MG63 (cell line): Measurements from ENCODE around the gene VAMP2. TPM values are rescaled to one million over a fixed set of nuclear protein-coding genes. Genes with fewer than 3 reads are reported as not detected.
"Not testable (repeated sequence)": the region's sequence is repeated elsewhere in the genome, so short reads cannot be mapped to it uniquely, and the experiment has no call there.

Experiments used
- DNase-seq: peaks from one replicate; pipeline ENCODE4 v3.0.0-alpha.2; 2020
- H3K27me3 ChIP-seq: fragments of 250-450 bp; sonication (Bioruptor Pico); 2 replicates; pipeline ENCODE4 v1.5.1; 2020; ENCODE audit warnings: mild to moderate bottlenecking, moderate library complexity
- H3K36me3 ChIP-seq: fragments of 250-450 bp; sonication (Bioruptor Pico); 2 replicates; pipeline ENCODE4 v1.5.1; 2020; ENCODE audit warnings: mild to moderate bottlenecking, moderate library complexity
- H3K4me3 ChIP-seq: fragments of 250-450 bp; sonication (Bioruptor Pico); 2 replicates; pipeline ENCODE4 v1.5.1; 2020; ENCODE audit warnings: mild to moderate bottlenecking, moderate library complexity
- H3K9me3 ChIP-seq: fragments of 250-450 bp; sonication (Bioruptor Pico); 2 replicates; pipeline ENCODE4 v1.5.1; 2020; ENCODE audit warnings: mild to moderate bottlenecking, moderate library complexity
- total RNA-seq: library from RNA; depleted of rRNA; stranded (reverse); fragments of >200 nt; shearing (Covaris generic); gene quantifications from 2 replicates; pipeline ENCODE4 v1.2.3, GENCODE V29; 2014; ENCODE audit warnings: low replicate concordance

The VAMP2 gene
- total RNA-seq, 1 experiment from 2014 or later: 3.2 TPM

DNA sequence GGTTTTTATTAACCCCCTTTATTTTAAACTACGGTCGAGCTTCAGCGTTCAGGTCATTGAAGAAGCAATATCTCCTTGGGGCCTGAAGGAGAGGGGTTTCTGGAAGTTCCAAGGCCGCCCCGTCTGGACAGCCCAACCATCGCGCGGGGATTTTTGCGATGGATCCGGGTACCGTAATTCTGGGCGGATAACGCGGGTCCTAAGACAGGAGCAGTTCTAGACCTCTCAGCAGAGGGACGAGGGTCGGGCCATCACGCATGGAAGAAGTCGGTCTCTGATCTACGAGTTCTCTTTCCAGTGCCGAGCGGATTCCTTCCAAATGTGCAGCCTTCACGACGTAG lies 23.7 kb upstream of the VAMP2 start:
- Histone ChIP-seq H3K36me3 (no peaks in the 10 kb centered on the region; the same call in 1 of the 2 replicates), H3K9me3 (no peaks in the 10 kb centered on the region), H3K27me3 (no peaks in the 10 kb centered on the region), H3K4me3 (peak overlapping the region; percentile 83)
- no peak for DNase-seq

DNA sequence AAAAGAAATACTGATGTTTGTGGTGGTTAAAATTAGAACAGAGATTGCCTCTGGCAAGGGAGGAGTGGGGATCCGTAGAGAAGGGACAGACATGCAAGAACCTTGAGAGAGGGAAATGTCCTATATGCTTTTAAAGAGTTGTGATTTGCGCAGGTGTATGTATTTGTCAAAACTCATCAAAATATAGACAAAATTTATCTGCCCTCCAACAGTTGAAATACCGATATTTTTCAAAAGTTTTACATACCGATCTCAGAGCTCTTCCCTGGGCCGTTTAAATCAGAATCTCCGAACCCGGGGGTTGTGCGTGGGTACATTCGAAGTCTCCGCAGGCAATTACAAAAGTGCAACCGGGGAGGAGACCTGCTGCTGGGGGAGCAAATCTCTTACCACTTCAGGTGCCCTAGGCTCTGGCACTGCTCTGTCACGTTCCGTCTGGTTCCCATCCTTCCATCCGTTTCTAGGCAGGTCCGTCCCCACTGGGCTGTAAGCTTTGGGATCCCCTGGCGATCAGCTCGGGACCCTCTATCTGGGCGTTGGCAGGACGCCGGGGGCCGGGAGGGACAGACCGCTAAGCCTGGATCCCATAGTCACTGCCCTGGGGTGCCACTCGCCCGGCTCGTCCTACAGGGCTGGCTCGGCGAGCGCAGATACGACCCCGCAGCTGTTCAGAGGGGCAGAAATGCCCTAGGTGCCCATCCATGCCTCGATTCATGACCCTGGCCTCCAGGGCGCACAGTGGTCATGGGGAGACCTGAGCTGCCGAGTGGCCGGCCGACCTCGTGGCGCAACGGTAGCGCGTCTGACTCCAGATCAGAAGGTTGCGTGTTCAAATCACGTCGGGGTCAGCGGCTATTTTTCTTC lies 23.1 kb upstream of the VAMP2 start:
- peak; percentile 74 for DNase-seq
- no peaks in the 10 kb centered on the region for H3K27me3 ChIP-seq

DNA sequence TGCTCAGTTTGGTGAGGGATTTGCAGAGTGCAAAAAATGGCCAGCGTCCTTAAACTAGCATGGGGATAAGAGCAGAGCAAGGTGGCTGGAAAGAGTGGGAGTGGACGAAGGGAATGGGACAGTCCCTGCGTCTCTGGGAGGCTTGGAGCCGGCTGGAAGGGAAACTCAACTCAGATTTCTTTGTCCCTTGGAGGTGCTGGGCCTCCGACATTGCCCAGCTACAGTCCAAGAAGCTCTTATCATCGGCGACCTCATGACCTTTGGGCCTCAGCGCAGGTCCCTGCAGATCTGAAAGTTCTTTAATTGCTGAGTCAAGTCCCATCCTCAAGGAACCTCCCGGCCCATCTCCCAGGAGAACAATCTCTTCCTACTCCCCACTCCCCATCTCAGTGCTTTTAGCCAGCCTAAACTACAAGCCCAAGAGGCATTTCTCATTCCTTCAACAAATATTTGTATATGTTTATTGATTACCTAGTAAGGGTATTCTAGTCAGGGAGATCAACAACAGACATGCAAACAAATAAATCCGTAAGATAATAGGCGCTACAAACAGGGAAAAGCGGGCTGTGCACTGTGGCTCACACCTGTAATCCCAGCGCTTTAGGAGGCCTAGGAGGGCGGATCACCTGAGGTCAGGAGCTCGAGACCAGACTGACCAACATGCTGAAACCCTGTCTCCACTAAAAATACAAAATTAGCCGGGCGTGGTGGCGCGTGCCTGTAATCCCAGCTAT lies 14.4 kb upstream of the VAMP2 start:
- H3K27me3 ChIP-seq: no peaks in the 10 kb centered on the region
- no peak for DNase-seq
- no peaks in the 10 kb centered on the region for H3K36me3 ChIP-seq
- H3K9me3 ChIP-seq: no peaks in the 10 kb centered on the region
- H3K4me3 ChIP-seq: peak overlapping the region; percentile 65

More for the DNA sequence above, 23.1 kb upstream of the VAMP2 start:
- Histone ChIP-seq H3K4me3 (peak overlapping the region; percentile 83), H3K36me3 (no peaks in the 10 kb centered on the region; the same call in 1 of the 2 replicates), H3K9me3 (no peaks in the 10 kb centered on the region)

DNA sequence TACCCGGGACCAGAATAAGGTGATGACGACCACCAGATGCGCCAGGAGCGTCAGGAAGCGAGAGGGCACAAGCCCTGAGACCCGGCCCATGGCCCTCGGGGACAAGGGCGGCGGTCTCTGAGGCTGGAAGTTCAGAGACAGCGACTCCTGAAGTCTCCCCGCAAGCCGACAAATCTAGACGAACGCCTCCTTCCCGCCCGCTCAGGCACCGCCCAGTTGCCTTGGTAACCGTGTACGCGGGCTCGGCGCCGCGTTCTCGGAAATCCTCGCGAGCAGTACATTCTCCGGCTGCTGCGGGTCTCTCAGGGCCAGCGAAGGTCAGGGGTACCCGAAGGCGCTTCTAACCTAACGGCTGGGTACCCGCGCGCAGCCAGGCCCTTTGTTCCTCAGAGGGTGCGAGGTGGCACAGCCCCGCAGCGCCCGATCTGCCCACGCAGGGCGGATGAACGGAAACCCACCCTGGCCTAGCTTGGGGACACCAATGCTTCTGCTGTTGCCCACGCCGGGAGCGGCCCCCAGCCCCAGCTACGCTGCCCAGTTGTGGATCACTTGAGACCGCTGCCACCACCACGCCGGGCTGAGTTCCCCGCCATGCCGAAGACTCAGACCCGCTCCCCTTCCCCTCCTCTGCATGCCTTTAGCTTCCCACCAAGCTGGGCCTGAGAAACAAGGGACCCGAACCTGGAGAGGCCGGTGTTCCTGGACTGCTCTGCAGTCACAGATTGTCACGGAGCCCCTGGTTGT lies 13.6 kb upstream of the VAMP2 start, which contains the start of gene TMEM107:
Gene TMEM107, minus strand, starts transcription at position 184 of the 744 bp plus-strand sequence. Its CDS starts 94 bp downstream, at position 90.
- Histone ChIP-seq H3K27me3 (no peaks in the 10 kb centered on the region), H3K9me3 (no peaks in the 10 kb centered on the region), H3K36me3 (no peaks in the 10 kb centered on the region), H3K4me3 (peak within 1 kb of the TSS; percentile 65)
- DNase-seq: peak; percentile 93

DNA sequence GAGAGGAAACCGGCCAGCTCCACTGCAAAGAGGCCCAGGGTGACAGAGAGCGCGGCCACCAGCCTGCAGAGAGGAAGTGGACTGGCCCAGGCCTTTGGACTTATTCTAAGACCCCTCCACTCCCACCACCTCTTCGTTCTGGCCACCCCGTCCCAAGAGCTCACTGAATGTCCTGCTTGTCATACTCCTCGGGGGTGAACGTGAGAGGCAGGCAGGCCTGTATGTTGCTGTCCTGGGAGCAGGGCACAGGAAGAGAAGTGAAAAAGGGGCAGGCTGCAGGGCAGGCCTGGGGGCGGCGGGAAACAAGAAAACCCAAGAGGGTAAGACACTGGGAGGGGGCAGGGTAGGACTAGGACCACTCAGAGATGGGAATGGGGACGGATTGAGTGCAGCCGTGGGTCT lies 13.0 kb upstream of the VAMP2 start:
- peak overlapping the region; percentile 65 for H3K4me3 ChIP-seq
- no peaks in the 10 kb centered on the region for H3K9me3 ChIP-seq
- H3K36me3 ChIP-seq: no peaks in the 10 kb centered on the region
- H3K27me3 ChIP-seq: no peaks in the 10 kb centered on the region
- no peak for DNase-seq

GRCh38 chr17:8173871-8174322 lies 11.1 kb upstream of the VAMP2 start:
- DNase-seq: no peak
- H3K4me3 ChIP-seq: peak overlapping the region; percentile 60

DNA sequence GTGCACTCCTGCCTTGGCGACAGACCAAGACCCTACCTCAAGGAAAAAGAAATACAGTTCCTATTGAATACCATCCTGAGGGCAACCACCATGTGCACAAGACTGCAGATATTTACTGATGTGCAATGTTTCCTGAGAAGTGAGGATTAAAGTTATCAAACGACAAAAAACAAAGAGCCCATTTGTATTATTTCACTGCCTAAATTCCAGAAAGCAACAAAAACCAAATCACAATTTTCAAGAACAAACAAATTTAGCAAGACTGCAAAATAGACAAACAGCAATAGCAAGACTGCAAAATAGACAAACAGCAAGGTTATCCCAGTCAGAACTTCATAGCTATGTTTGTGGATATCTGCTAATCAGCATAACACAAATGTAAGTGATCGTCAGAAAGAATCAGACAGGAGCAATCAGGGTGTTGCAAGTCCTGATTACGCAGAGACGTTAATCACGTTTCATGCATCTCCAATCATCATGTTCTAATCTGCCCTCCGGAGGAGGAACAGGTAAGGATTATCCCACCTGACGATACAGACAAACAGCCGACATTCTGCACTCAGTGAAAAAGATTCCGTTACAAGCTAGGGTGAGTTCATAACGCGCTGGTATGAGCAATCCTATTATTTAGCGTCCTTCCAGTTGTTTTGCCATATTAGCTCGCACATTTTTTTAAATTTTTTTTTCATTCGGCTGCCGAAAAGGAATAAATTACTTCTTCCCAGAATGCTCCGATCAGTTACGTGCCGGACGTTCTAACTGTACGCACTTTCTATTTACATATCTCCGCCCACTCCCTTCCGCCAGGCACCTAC lies 10.5 kb upstream of the VAMP2 start:
- DNase-seq: peak; percentile 82
- Histone ChIP-seq H3K4me3 (peak overlapping the region; percentile 60), H3K36me3 (no peaks in the 10 kb centered on the region)

More at GRCh38 chr17:8173871-8174322, 11.1 kb upstream of the VAMP2 start:
- no peaks in the 10 kb centered on the region for H3K27me3 ChIP-seq
- no peaks in the 10 kb centered on the region for H3K9me3 ChIP-seq
- no peaks in the 10 kb centered on the region for H3K36me3 ChIP-seq

DNA sequence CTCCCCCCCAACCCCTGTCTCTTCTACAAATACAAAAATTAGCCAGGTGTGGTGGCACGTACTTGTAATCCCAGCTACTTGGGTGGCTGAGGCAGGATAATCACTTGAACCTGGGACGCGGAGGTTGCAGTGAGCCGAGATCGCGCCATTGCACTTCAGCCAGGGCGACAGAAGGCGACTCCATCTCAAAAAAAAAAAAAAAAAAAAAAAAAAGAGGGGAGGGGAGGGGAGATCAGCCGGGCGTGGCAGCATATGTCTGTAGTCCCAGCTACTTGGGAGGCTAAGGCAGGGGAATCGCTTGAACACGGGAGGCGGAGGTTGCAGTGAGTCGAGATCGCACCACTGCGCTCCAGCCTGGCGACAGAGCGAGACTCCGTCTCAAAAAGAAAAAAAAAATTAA lies 7.4 kb upstream of the VAMP2 start:
- not testable (repeated sequence) for H3K4me3 ChIP-seq, H3K36me3 ChIP-seq, H3K27me3 ChIP-seq, DNase-seq, H3K9me3 ChIP-seq

More for the DNA sequence above, 10.5 kb upstream of the VAMP2 start:
- Histone ChIP-seq H3K27me3 (no peaks in the 10 kb centered on the region), H3K9me3 (no peaks in the 10 kb centered on the region)

GRCh38 chr17:8167526-8167925 lies 4.8 kb upstream of the VAMP2 start:
- Histone ChIP-seq H3K9me3 (no peaks in the 10 kb centered on the region), H3K36me3 (no peaks in the 10 kb centered on the region), H3K4me3 (no peak overlapping the region), H3K27me3 (no peaks in the 10 kb centered on the region)
- DNase-seq: no peak

- no peaks in the 10 kb centered on the region for H3K27me3 ChIP-seq
- H3K9me3 ChIP-seq: no peaks in the 10 kb centered on the region
- no peak overlapping the region for H3K4me3 ChIP-seq
- peaks cover 5% of the 10 kb centered on the region; the same call in 1 of the 2 replicates for H3K36me3 ChIP-seq
- no peak for DNase-seq
Observed at GRCh38 chr17:8166731-8167130, 4.0 kb upstream of the VAMP2 start.

DNA sequence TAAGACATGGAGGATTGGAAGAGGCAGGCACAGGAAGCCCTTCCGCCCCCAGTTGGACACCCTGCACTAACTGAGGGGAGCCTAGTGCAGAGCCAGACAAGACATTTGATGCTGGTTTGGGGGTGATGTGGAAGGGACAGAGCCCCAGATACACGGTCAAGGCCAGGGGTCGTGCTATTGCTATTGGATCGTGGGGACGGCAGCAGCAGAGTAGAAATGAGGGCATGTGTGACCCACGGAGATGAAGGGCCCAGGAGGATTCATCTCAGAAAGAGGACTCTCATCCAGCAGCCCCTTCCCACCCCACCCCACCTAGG lies 2.0 kb upstream of the VAMP2 start:
- H3K9me3 ChIP-seq: no peaks in the 10 kb centered on the region
- DNase-seq: no peak
- no peaks in the 10 kb centered on the region for H3K27me3 ChIP-seq
- H3K4me3 ChIP-seq: no peak overlapping the region
- peaks cover 17% of the 10 kb centered on the region for H3K36me3 ChIP-seq

DNA sequence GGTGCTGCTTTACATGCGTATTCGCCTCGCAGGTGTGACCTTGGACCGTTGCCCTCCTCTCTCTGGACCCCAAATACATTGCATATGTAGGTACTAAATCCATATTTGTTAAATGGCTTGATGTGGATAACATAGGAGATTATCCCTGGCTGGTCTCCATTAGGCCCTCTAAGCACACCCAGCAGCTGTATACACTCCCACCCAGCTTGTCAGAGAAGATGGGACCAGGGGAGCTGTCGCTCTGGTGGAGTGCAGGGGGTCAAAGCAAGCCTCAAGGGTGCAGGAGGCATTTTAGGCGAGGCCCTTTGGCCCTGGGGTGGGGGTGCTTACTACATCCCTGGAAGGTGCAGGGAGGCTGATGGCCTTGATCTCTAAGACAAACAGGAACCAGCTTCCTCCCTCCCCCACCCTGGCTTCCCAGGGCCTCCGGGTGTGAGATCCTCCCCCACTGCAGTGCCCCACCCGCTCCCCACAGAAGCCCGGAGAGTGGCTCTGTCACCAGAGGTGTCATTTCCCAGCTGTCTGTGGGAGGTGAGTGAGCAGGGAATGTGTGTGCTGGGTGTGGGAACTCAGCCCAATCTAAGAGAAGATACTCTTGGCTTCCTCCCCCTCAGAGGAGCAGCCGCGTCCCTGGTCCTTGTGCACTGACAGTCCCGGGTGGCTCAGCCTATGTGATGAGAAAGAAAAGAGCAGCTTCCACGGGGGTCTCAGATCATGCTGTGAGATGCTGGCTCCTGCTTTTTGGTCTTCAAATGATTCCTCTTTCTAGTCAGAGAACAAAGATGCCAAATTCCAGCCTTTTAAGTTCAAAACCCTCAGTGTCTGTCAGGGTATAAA lies 1.4 kb upstream of the VAMP2 start:
- no peaks in the 10 kb centered on the region for H3K27me3 ChIP-seq
- DNase-seq: peak; percentile 56
- no peak overlapping the region; the same call in 1 of the 2 replicates for H3K4me3 ChIP-seq
- H3K36me3 ChIP-seq: peaks cover 22% of the 10 kb centered on the region
- no peaks in the 10 kb centered on the region for H3K9me3 ChIP-seq

GRCh38 chr17:8162997-8163977 lies 539 bp upstream of the VAMP2 start:
- DNase-seq: peak; percentile 66
- Histone ChIP-seq H3K36me3 (peaks cover 27% of the 10 kb centered on the region), H3K4me3 (peak overlapping the region; percentile 95), H3K9me3 (no peaks in the 10 kb centered on the region), H3K27me3 (no peaks in the 10 kb centered on the region)
